ENCODE measurements around the gene ADCY2. TPM values are rescaled to one million over a fixed set of nuclear protein-coding genes. Genes with fewer than 3 reads are reported as not detected.

The ADCY2 gene
- total RNA-seq, 4 donors from 2014 or later: 0.34 to 2.7 (median 1.5) TPM

DNA sequence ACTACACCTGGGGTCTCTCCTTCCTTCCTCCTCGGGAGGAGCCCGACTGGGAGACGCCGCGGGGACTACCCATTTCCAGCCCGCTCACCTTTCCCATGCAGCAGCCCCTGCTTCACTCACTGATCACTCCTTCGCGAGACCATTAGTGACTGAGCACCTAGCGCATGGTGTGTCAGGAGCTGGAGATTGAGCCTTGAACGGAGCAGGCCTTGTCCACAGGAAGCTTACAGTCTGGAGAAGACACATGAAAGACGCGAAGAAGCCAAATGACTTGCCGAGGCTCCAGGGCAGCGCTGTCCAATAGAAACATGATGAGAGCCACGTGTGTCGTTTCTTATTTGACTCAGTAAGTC lies 455.3 kb downstream of the ADCY2 start:
- TF ChIP-seq CTCF (IDR thresholded peaks at IDR 0.05) (peak in 1 of 6 experiments; percentile 1), POLR2A (IDR thresholded peaks at IDR 0.05) (no peak)
- Histone ChIP-seq H3K4me1 (peaks cover 11 to 15% of the 10 kb centered on the region in 2 donors), H3K36me3 (no peaks in the 10 kb centered on the region), H3K9me3 (no peaks in the 10 kb centered on the region), H3K27me3 (no peaks in the 10 kb centered on the region), H3K27ac (no peak overlapping the region), H3K4me3 (replicated peaks in 1 of 3) (peak overlapping the region in 2 of 3 donors; percentile 32 to 62)
- intact Hi-C loops (cut with DNase I): no loop called here
- 46 to 81% methylated on average over 10 to 16 of the region's 16 CpGs for WGBS, 2 donors
- no peak for DNase-seq

DNA sequence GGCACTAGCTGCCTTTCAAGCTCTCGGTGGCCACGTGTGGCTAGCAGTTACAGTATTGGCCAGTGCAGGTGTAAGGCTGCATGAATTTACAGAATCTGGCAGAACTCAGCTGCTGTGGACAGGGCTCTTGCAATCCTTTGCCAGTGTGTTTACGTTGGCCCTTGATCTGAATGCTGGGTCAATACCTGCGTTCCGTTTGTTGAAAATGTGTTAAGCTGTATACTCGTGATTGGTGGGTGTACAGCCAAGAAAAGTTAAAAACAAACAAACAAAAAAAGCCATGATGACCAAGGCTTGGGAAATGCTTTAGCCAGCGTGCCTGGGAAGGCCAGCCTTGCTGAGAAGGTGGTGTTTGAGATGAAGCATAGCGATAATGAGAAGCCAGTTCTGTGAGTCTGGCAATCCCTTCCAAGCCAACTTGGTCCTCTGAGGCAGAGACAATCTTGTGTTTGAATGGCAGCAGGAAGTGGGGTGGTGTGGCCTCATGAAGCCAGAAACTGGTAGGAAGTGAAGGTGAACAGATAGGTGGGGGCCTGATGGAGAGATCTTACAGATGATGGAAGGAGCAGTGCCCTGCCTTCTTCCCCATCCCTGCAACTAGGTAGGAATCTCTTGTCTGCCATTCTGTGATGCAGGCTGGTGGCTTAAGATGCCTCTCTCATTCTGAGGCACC lies 455.8 kb downstream of the ADCY2 start:
- Histone ChIP-seq H3K4me1 (peaks cover 11 to 15% of the 10 kb centered on the region in 2 donors), H3K36me3 (no peaks in the 10 kb centered on the region), H3K27ac (no peak overlapping the region), H3K4me3 (replicated peaks in 1 of 3) (no peak overlapping the region), H3K27me3 (no peaks in the 10 kb centered on the region), H3K9me3 (no peaks in the 10 kb centered on the region)
- DNase-seq: no peak
- intact Hi-C loops (cut with DNase I): no loop called here
- TF ChIP-seq POLR2A (IDR thresholded peaks at IDR 0.05): no peak
- no peak for TF ChIP-seq CTCF (IDR thresholded peaks at IDR 0.05)
- WGBS, 2 donors: 89 to 95% methylated on average over 8 of the region's 8 CpGs

DNA sequence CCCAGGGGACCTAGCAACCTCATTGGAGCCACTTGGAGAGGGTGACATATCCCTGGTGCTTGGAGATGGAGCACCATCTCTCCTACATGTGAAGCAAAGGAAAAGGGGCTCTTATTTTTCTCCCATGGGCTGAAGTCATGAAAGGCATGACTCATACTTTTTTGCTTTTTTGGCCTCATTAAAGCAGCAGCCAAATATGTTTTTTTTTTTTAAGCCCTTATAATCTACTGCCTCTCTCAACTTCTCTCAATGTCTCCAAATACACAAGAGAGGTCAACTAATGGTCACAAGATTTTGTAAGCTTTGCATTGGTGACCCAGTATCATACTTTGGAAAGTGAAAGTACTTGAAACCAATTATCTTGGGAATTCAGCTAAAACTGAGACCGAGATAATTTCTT lies 456.6 kb downstream of the ADCY2 start:
- intact Hi-C loops (cut with DNase I): no loop called here
- WGBS, 2 donors: 65 to 68% methylated on average over 1 of the region's 1 CpG
- Histone ChIP-seq H3K9me3 (no peaks in the 10 kb centered on the region), H3K36me3 (no peaks in the 10 kb centered on the region), H3K4me3 (replicated peaks in 1 of 3) (no peak overlapping the region), H3K4me1 (peaks cover 11 to 15% of the 10 kb centered on the region in 2 donors), H3K27ac (no peak overlapping the region), H3K27me3 (no peaks in the 10 kb centered on the region)
- no peak for DNase-seq
- TF ChIP-seq POLR2A (IDR thresholded peaks at IDR 0.05) (no peak), CTCF (IDR thresholded peaks at IDR 0.05) (no peak)

GRCh38 chr5:7852988-7853387 lies 457.1 kb downstream of the ADCY2 start:
- Histone ChIP-seq H3K4me3 (replicated peaks in 1 of 3) (no peak overlapping the region), H3K27me3 (no peaks in the 10 kb centered on the region), H3K27ac (no peak overlapping the region), H3K36me3 (no peaks in the 10 kb centered on the region), H3K4me1 (peaks cover 11 to 15% of the 10 kb centered on the region in 2 donors), H3K9me3 (no peaks in the 10 kb centered on the region)
- no peak for DNase-seq
- TF ChIP-seq POLR2A (IDR thresholded peaks at IDR 0.05): no peak
- no peak for TF ChIP-seq CTCF (IDR thresholded peaks at IDR 0.05)
- intact Hi-C loops (cut with DNase I): no loop called here
- WGBS, 2 donors: 88 to 93% methylated on average over 2 of the region's 2 CpGs

GRCh38 chr5:7855611-7856010 lies 459.7 kb downstream of the ADCY2 start:
- intact Hi-C loops (cut with DNase I): no loop called here
- WGBS, 2 donors: 82 to 85% methylated on average over 3 of the region's 3 CpGs
- H3K4me1 ChIP-seq: peaks cover 3 to 6% of the 10 kb centered on the region in 2 donors

More at GRCh38 chr5:7855611-7856010, 459.7 kb downstream of the ADCY2 start:
- TF ChIP-seq CTCF (IDR thresholded peaks at IDR 0.05) (no peak), POLR2A (IDR thresholded peaks at IDR 0.05) (no peak)
- DNase-seq: no peak
- Histone ChIP-seq H3K27me3 (no peaks in the 10 kb centered on the region), H3K27ac (no peak overlapping the region), H3K4me3 (replicated peaks in 1 of 3) (no peak overlapping the region), H3K36me3 (peaks cover 11 to 13% of the 10 kb centered on the region in 2 donors), H3K9me3 (no peaks in the 10 kb centered on the region)
